ENCODE measurements around the gene NCAPD3. TPM values are rescaled to one million over a fixed set of nuclear protein-coding genes. Genes with fewer than 3 reads are reported as not detected.

Gene NCAPD3
- total RNA-seq, 1 donor from 2014 or later = 25.4 TPM

GRCh38 chr11:134132808-134133207, 91.0 kb downstream of the NCAPD3 start:
- peaks cover 46% of the 10 kb centered on the region for H3K36me3 Mint-ChIP-seq (ENCODE audit: low read depth, unreplicated experiment)
- H3K4me3 Mint-ChIP-seq (ENCODE audit: unreplicated experiment) = no peak overlapping the region
- peaks cover 2% of the 10 kb centered on the region for H3K27me3 Mint-ChIP-seq (ENCODE audit: unreplicated experiment)
- DNase-seq (ENCODE audit: low spot score) = no peak
- no peaks in the 10 kb centered on the region for H3K9me3 Mint-ChIP-seq (ENCODE audit: unreplicated experiment)
- peaks cover 33% of the 10 kb centered on the region for H3K4me1 Mint-ChIP-seq (ENCODE audit: unreplicated experiment)
- no peak overlapping the region for H3K27ac Mint-ChIP-seq (ENCODE audit: unreplicated experiment)
- TF ChIP-seq CTCF (IDR thresholded peaks at IDR 0.05; ENCODE audit: unreplicated experiment) = no peak

GRCh38 chr11:134131628-134132244, 92.0 kb downstream of the NCAPD3 start:
- Mint-ChIP-seq H3K4me3 (ENCODE audit: unreplicated experiment) (peak overlapping the region; percentile 47), H3K9me3 (ENCODE audit: unreplicated experiment) (no peaks in the 10 kb centered on the region), H3K36me3 (ENCODE audit: low read depth, unreplicated experiment) (peaks cover 52% of the 10 kb centered on the region), H3K27me3 (ENCODE audit: unreplicated experiment) (peaks cover 2% of the 10 kb centered on the region), H3K27ac (ENCODE audit: unreplicated experiment) (peak overlapping the region; percentile 20), H3K4me1 (ENCODE audit: unreplicated experiment) (peaks cover 39% of the 10 kb centered on the region)
- no peak for DNase-seq (ENCODE audit: low spot score)
- no peak for TF ChIP-seq CTCF (IDR thresholded peaks at IDR 0.05; ENCODE audit: unreplicated experiment)

GRCh38 chr11:134126217-134126822, 97.4 kb downstream of the NCAPD3 start:
- Mint-ChIP-seq H3K4me3 (ENCODE audit: unreplicated experiment) (peak overlapping the region; percentile 10), H3K4me1 (ENCODE audit: unreplicated experiment) (peaks cover 77% of the 10 kb centered on the region), H3K27me3 (ENCODE audit: unreplicated experiment) (peaks cover 8% of the 10 kb centered on the region), H3K9me3 (ENCODE audit: unreplicated experiment) (no peaks in the 10 kb centered on the region), H3K36me3 (ENCODE audit: low read depth, unreplicated experiment) (peaks cover 38% of the 10 kb centered on the region), H3K27ac (ENCODE audit: unreplicated experiment) (peak overlapping the region; percentile 55)
- TF ChIP-seq CTCF (IDR thresholded peaks at IDR 0.05; ENCODE audit: unreplicated experiment) = no peak
- no peak for DNase-seq (ENCODE audit: low spot score)

- peaks cover 78% of the 10 kb centered on the region for H3K4me1 Mint-ChIP-seq (ENCODE audit: unreplicated experiment)
- H3K4me3 Mint-ChIP-seq (ENCODE audit: unreplicated experiment) = peak overlapping the region; percentile 87
- H3K9me3 Mint-ChIP-seq (ENCODE audit: unreplicated experiment) = no peaks in the 10 kb centered on the region
- no peak for DNase-seq (ENCODE audit: low spot score)
- no peak for TF ChIP-seq CTCF (IDR thresholded peaks at IDR 0.05; ENCODE audit: unreplicated experiment)
- peak overlapping the region; percentile 92 for H3K27ac Mint-ChIP-seq (ENCODE audit: unreplicated experiment)
- H3K36me3 Mint-ChIP-seq (ENCODE audit: low read depth, unreplicated experiment) = peaks cover 31% of the 10 kb centered on the region
- peaks cover 8% of the 10 kb centered on the region for H3K27me3 Mint-ChIP-seq (ENCODE audit: unreplicated experiment)
Observed at GRCh38 chr11:134125507-134125906, 98.3 kb downstream of the NCAPD3 start.

Measured in endothelial cell (in vitro differentiated cells).